ENCODE results near the gene ZNF268. TPM values are rescaled to one million over a fixed set of nuclear protein-coding genes. Genes with fewer than 3 reads are reported as not detected.

The ZNF268 gene
- total and polyA plus RNA-seq, 9 donors: 6.3 to 35.5 (median 23.2) TPM

DNA sequence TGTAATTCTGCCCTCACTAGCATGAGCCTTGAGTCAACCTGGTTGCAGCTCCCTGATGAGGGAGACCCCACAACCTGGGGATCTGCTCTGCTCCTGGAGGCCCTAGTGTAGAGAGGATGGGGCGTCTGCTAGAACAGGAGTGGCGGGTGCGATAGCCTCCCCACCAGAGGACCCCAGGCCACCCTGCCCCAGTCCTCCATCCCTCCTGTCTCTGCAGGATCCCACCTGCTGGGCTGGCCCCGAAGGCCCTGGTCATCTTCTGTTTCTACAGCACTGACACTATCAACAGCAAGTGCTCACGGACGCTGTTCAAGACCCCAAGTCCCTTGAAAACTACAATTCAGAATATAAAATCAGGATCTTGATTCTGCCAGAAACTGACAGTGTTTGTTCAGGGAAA is 39.2 kb downstream of the ZNF268 start:
- DNase-seq: no peak
- Histone ChIP-seq H3K4me3 (no peak overlapping the region), H3K4me1 (ENCODE audit: insufficient read depth) (no peaks in the 10 kb centered on the region), H3K36me3 (no peaks in the 10 kb centered on the region), H3K9me3 (peaks cover 0 to 14% of the 10 kb centered on the region in 2 donors), H3K27ac (no peak overlapping the region), H3K27me3 (no peaks in the 10 kb centered on the region)
- 84 to 94% (median 84%) methylated on average over 6 of the region's 6 CpGs for WGBS, 3 donors
- intact Hi-C loops (cut with DNase I): no loop called here
- TF ChIP-seq, protein P1, sequence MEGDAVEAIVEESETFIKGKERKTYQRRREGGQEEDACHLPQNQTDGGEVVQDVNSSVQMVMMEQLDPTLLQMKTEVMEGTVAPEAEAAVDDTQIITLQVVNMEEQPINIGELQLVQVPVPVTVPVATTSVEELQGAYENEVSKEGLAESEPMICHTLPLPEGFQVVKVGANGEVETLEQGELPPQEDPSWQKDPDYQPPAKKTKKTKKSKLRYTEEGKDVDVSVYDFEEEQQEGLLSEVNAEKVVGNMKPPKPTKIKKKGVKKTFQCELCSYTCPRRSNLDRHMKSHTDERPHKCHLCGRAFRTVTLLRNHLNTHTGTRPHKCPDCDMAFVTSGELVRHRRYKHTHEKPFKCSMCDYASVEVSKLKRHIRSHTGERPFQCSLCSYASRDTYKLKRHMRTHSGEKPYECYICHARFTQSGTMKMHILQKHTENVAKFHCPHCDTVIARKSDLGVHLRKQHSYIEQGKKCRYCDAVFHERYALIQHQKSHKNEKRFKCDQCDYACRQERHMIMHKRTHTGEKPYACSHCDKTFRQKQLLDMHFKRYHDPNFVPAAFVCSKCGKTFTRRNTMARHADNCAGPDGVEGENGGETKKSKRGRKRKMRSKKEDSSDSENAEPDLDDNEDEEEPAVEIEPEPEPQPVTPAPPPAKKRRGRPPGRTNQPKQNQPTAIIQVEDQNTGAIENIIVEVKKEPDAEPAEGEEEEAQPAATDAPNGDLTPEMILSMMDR (IDR thresholded peaks at IDR 0.05): no peak
- no peak for TF ChIP-seq POLR2A (IDR thresholded peaks at IDR 0.05)
- TF ChIP-seq EP300 (IDR thresholded peaks at IDR 0.05): no peak

DNA sequence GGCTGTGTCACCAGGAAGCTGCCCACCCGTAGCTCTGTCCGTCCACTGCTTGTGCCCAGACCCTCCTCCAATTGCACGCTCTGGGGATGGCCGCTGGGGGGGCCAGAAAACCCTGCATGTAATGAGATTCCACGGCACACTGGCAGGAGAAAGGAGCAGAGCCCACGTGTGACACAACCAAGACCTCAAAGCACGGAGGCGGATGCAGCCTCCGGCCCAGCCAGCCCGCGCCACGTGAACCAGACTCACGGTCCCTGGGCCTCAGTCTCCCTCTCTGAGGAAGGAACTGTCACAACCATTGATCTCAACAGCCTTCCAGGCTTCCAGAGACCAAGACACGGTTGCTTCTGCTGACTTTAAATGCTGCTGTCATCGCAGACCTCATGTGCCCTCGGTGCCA is 39.9 kb downstream of the ZNF268 start:
- DNase-seq: no peak
- Histone ChIP-seq H3K36me3 (no peaks in the 10 kb centered on the region), H3K4me3 (no peak overlapping the region), H3K4me1 (ENCODE audit: insufficient read depth) (no peaks in the 10 kb centered on the region), H3K9me3 (peaks cover 0 to 12% of the 10 kb centered on the region in 2 donors), H3K27me3 (no peaks in the 10 kb centered on the region), H3K27ac (no peak overlapping the region)
- WGBS, 3 donors: 83% methylated on average over 15 to 16 of the region's 16 CpGs
- intact Hi-C loops (cut with DNase I): no loop called here
- TF ChIP-seq, protein P1 (IDR thresholded peaks at IDR 0.05): no peak
- TF ChIP-seq POLR2A (IDR thresholded peaks at IDR 0.05): no peak
- no peak for TF ChIP-seq EP300 (IDR thresholded peaks at IDR 0.05)

DNA sequence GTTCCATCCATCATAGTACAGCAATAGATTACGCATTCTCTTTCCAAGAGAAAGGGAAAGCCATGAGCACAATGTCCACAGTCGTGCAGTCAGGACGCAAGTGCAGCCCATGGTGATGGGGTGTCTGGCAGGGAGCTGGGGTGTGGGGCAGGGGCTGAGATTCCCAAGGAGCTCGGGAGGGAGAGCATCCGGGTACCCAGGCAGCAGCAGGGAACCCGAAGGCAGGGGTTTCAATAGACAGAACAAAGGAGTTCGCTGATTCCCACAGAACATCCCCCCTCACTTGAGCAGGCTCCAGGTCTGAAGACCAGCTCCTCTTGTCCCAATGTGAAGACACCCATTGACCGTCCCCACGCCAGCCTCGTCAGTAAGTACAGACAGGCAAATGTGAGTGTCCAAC is 40.9 kb downstream of the ZNF268 start:
- Histone ChIP-seq H3K27me3 (no peaks in the 10 kb centered on the region), H3K36me3 (no peaks in the 10 kb centered on the region), H3K27ac (no peak overlapping the region), H3K4me3 (no peak overlapping the region), H3K4me1 (ENCODE audit: insufficient read depth) (no peaks in the 10 kb centered on the region), H3K9me3 (peaks cover 0 to 2% of the 10 kb centered on the region in 2 donors)
- intact Hi-C loops (cut with DNase I): no loop called here
- WGBS, 3 donors: 82 to 85% (median 84%) methylated on average over 10 of the region's 10 CpGs
- TF ChIP-seq EP300 (IDR thresholded peaks at IDR 0.05) (no peak), POLR2A (IDR thresholded peaks at IDR 0.05) (no peak)
- TF ChIP-seq, protein P1 (IDR thresholded peaks at IDR 0.05): no peak
- no peak for DNase-seq

DNA sequence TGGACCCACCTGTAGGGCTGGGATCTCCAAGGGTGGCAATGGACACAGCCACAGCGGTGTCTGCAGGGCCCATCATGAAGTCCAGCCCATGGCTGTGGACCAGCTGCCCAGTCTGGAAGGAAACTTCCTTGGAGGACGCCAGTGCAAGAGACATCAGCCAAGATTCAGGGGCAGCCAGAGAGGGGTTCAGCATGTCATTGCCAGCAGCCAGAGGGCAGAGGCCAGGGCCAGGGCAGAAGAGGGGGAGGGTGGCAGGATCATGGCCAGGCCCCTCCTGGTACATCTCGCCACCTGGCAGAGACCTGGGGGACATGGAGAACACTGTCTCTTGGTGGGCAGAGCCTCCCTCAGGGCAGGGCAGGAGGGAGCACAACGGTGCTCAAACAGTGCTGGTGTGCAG is 44.2 kb downstream of the ZNF268 start:
- no peaks in the 10 kb centered on the region for H3K4me1 ChIP-seq (ENCODE audit: insufficient read depth)
- 74 to 83% (median 80%) methylated on average over 4 of the region's 4 CpGs for WGBS, 3 donors
- H3K9me3 ChIP-seq: no peaks in the 10 kb centered on the region
- no peak overlapping the region for H3K27ac ChIP-seq
- TF ChIP-seq POLR2A (IDR thresholded peaks at IDR 0.05) (no peak), EP300 (IDR thresholded peaks at IDR 0.05) (no peak)
- TF ChIP-seq, protein P1 (IDR thresholded peaks at IDR 0.05): no peak
- no peak overlapping the region for H3K4me3 ChIP-seq
- intact Hi-C loops (cut with DNase I): no loop called here
- H3K36me3 ChIP-seq: no peaks in the 10 kb centered on the region
- H3K27me3 ChIP-seq: no peaks in the 10 kb centered on the region
- no peak for DNase-seq
